K562 (cell line): ENCODE data around the gene TTLL4. TPM values are rescaled to one million over a fixed set of nuclear protein-coding genes. Genes with fewer than 3 reads are reported as not detected.

Experiments
- ATAC-seq: fragments of 200-7000 bp; cut with Tn5 transposase; 3 replicates; pipeline ENCODE4 v1.9.1; 2020; ENCODE audit warnings: moderate library complexity
- BruUV-seq: library from RNA; stranded (reverse); fragments of 400-500 nt; replicated peaks from 2 replicates; lab custom pipeline; 2021; lab: Mats Ljungman, UMichigan
- CTCF ChIA-PET: fragments of 300-600 bp; formaldehyde crosslinking; extraction: SDS; loops from one replicate; lab custom pipeline; 2021; ENCODE audit warnings: low intra/inter-chr PET ratio; lab: Yijun Ruan, JAX
- POLR2A ChIA-PET: fragments of 300-600, 350-650 bp; sonication (Branson Sonifier 250); formaldehyde crosslinking; extraction: SDS; loops from one replicate; lab custom pipeline; 2021; ENCODE audit warnings: antibody characterized with exemption, inconsistent platforms; lab: Yijun Ruan, JAX
- DNase-seq, 4 experiments: peaks; one replicate each; pipeline versions ENCODE4 v3.0.0 to v3.0.0-alpha.2; 2011 to 2018; ENCODE audit warnings: low spot score in 3 of 4, mixed read lengths in 3 of 4; ENCODE audit errors: extremely low read depth in 1 of 4
- FAIRE-seq: peaks from 2 replicates; lab custom pipeline; 2011; peaks lifted over from hg19 to GRCh38; lab: Jason Lieb, UNC
- H2AFZ ChIP-seq: 2 replicates; pipeline ENCODE4 v1.6.0; 2011; ENCODE audit warnings: low read depth, low read length, control low read depth, inconsistent platforms
- H3K27ac ChIP-seq: fragments of 200-600 bp; 3 replicates; pipeline ENCODE4 v1.8.0; 2011; ENCODE audit warnings: low read depth, mild to moderate bottlenecking, control low read depth, inconsistent platforms, low read length, moderate library complexity, mixed read lengths; ENCODE audit errors: extremely low read depth
- H3K27me3 ChIP-seq, 2 experiments: fragments of 300-600 bp in 1 of 2; 2 replicates in 1 of 2; 3 replicates in 1 of 2; pipeline versions ENCODE4 v1.6.0 to v1.8.0; 2011; ENCODE audit warnings: inconsistent platforms in 2 of 2, low read length in 2 of 2, mild to moderate bottlenecking in 1 of 2, mixed read lengths in 1 of 2, moderate library complexity in 1 of 2; ENCODE audit not compliant: control insufficient read depth in 2 of 2, insufficient read depth in 2 of 2
- H3K36me3 ChIP-seq: fragments of 300-600 bp; 3 replicates; pipeline ENCODE4 v1.8.0; 2011; ENCODE audit warnings: mild to moderate bottlenecking, low read length, inconsistent platforms; ENCODE audit not compliant: control insufficient read depth, insufficient read depth
- H3K4me1 ChIP-seq, 2 experiments: fragments of 200-600 bp in 1 of 2; replicated peaks in 1 of 2; 2 replicates in 1 of 2; 3 replicates in 1 of 2; pipeline versions ENCODE4 v1.5.1 to v1.8.0; 2011; ENCODE audit warnings: inconsistent platforms in 2 of 2, low read length in 2 of 2, mild to moderate bottlenecking in 1 of 2, mixed read lengths in 1 of 2, moderate library complexity in 1 of 2; ENCODE audit not compliant: control insufficient read depth in 2 of 2, insufficient read depth in 2 of 2
- H3K4me2 ChIP-seq: 2 replicates; pipeline ENCODE4 v1.6.1; 2011; ENCODE audit warnings: low read length, control low read depth, inconsistent platforms, mixed read lengths; ENCODE audit not compliant: insufficient read depth
- H3K4me3 ChIP-seq: fragments of 200-600 bp; sonication (generic), shearing (Covaris generic); 2 replicates; pipeline ENCODE4 v1.5.1; 2016; ENCODE audit warnings: control low read depth, inconsistent platforms
- H3K79me2 ChIP-seq: fragments of 200-600 bp; 3 replicates; pipeline ENCODE4 v1.8.0; 2011; ENCODE audit warnings: low read length, inconsistent platforms; ENCODE audit not compliant: control insufficient read depth, insufficient read depth
- H3K9ac ChIP-seq, 2 experiments: 2 replicates each; pipeline versions ENCODE4 v1.6.0 to v1.6.1; 2011; ENCODE audit warnings: low read depth in 2 of 2, low read length in 2 of 2, control low read depth in 1 of 2, inconsistent platforms in 1 of 2, mild to moderate bottlenecking in 1 of 2, mixed read lengths in 1 of 2; ENCODE audit not compliant: insufficient read depth in 1 of 2
- H3K9me1 ChIP-seq: one replicate; pipeline ENCODE4 v1.6.0; 2011; ENCODE audit warnings: inconsistent platforms, mild to moderate bottlenecking, low read length, moderate library complexity; ENCODE audit not compliant: control insufficient read depth, insufficient read depth
- H3K9me3 ChIP-seq: replicated peaks from 2 replicates; pipeline ENCODE4 v1.5.1; 2011; ENCODE audit warnings: low read depth, low read length, inconsistent platforms; ENCODE audit not compliant: control insufficient read depth, insufficient read depth
- H4K20me1 ChIP-seq: replicated peaks from 2 replicates; pipeline ENCODE4 v1.6.1; 2011; ENCODE audit warnings: low read length, inconsistent platforms, mixed read lengths; ENCODE audit not compliant: control insufficient read depth, insufficient read depth
- ARID1B ChIP-seq: fragments of 450-650 bp; IDR thresholded peaks from 2 replicates; pipeline ENCODE4 v1.6.1; 2016; ENCODE audit warnings: antibody characterized with exemption, mild to moderate bottlenecking, inconsistent platforms
- ARID3A ChIP-seq: IDR thresholded peaks from 2 replicates; pipeline ENCODE4 v1.6.1; 2012; ENCODE audit warnings: low read depth, low read length, improper control_type of control experiment, borderline replicate concordance
- NFE2 ChIP-seq: IDR thresholded peaks from 2 replicates; pipeline ENCODE4 v1.6.1; 2014; ENCODE audit warnings: antibody characterized with exemption, low read depth
- PHB2 ChIP-seq: fragments of 450-650 bp; IDR thresholded peaks from 2 replicates; pipeline ENCODE4 v1.6.1; 2017; ENCODE audit warnings: low read depth
- TCF7L2 ChIP-seq: fragments of 150-350 bp; IDR thresholded peaks from 2 replicates; pipeline ENCODE4 v1.6.1; 2016; ENCODE audit warnings: low read depth, mild to moderate bottlenecking, low read length, moderate library complexity
- WGBS: fragments of 100-300 bp; shearing (Covaris generic); methylation state at CpG from one replicate; pipeline ENCODE4 v1.1.6; 2016; ENCODE audit warnings: low coverage, mixed read lengths; ENCODE audit not compliant: insufficient coverage; ENCODE audit errors: missing lambda C conversion rate; 5-methylcytosine and 5-hydroxymethylcytosine counted together
- in situ Hi-C: fragments of 300-500 bp; cut with MboI; formaldehyde crosslinking; loops from 4 replicates; pipeline ENCODE4 v1.15.0; 2018; ENCODE audit warnings: inconsistent platforms, mixed read lengths
- intact Hi-C: fragments of 100-400 bp; cut with micrococcal nuclease; formaldehyde crosslinking; loops from 2 replicates; pipeline ENCODE4 v1.14.2; 2022
- polyA plus RNA-seq, 8 experiments: library from polyadenylated mRNA; depleted of rRNA in 4 of 8; stranded (reverse) in 5 of 8; unstranded in 3 of 8; fragments of >200 nt; fragmentation: Nextera tagmentation in 2 of 8; fragmentation: Illumina TruSeq in 1 of 8; extraction: Ambion mirVana in 2 of 8; extraction: Trizol in 1 of 8; gene quantifications; 2 replicates each; pipeline versions ENCODE4 v1.2.1 to v1.2.3, GENCODE V29; 2011 to 2014; ENCODE audit warnings: inconsistent platforms in 1 of 8, missing spikeins in 1 of 8
- total RNA-seq, 7 experiments: library from RNA; depleted of rRNA in 6 of 7; stranded (reverse); fragments of >200 nt in 6 of 7; fragmentation: Illumina TruSeq in 2 of 7; extraction: Trizol in 2 of 7; gene quantifications; 2 replicates each; pipeline versions ENCODE4 v1.2.1 to v1.2.3, GENCODE V29; 2011 to 2021; ENCODE audit warnings: low replicate concordance in 1 of 7

The TTLL4 gene
- total and polyA plus RNA-seq, 9 of the 15 experiments (the other 6 are each of a cell fraction or from before 2014, with no cell fraction given) = 12.6 to 67.5 (median 24.5) TPM

DNA sequence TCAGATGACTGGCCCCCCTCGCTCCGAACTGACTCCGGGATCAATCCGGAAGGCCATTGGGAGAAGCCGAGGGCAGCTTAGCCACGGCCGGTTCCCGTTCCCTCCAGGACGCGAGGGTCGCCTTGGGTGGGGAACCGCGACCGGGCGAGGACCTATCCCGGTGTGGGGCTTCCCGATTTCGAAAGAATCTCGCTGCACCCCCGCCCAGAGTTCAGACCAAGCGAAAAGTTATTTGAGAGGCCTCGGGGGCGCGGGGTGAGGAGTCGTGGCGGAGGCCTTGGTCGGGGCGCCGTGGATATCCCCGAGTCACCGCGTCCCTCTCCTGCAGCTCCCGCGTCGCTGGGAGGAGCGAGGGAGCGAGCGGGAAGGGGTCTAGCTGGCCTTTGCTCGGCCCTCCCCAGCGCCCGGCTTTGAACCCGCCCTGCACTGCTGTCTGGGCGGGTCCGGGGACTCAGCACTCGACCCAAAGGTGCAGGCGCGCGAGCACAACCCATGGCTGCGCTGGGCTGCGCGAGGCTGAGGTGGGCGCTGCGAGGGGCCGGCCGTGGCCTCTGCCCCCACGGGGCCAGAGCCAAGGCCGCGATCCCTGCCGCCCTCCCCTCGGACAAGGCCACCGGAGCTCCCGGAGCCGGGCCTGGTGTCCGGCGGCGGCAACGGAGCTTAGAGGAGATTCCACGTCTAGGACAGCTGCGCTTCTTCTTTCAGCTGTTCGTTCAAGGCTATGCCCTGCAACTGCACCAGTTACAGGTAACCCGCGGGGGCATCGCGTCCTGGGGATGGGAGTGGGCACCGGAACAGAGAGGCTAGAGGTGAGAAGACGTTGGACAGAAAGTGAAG, 71.3 kb downstream of the TTLL4 start, which contains the start of gene CYP27A1:
Gene CYP27A1 (plus strand): TSS at position 457 of the 837 bp plus-strand sequence. CDS start 36 bp downstream, at position 493.
- peak; percentile 51 for ATAC-seq
- CTCF ChIA-PET = interaction anchor here (0.7 kb wide), 1 partner anchor 908 kb away, joined by 3 read pairs; no protein-coding TSS in a partner anchor
- Histone ChIP-seq H3K9ac (no peak within 1 kb of the TSS), H3K27ac (no peak within 1 kb of the TSS), H3K9me3 (no peaks in the 10 kb centered on the region), H3K4me1 (peaks cover 0 to 8% of the 10 kb centered on the region in 2 experiments; a peak in 2 of 5 replicates), H3K27me3 (peaks cover 8 to 33% of the 10 kb centered on the region in 2 experiments; a peak in 4 of 5 replicates), H3K4me2 (no peak within 1 kb of the TSS), H4K20me1 (no peaks in the 10 kb centered on the region), H3K79me2 (no peaks in the 10 kb centered on the region), H3K36me3 (no peaks in the 10 kb centered on the region), H3K4me3 (no peak within 1 kb of the TSS), H3K9me1 (no peaks in the 10 kb centered on the region), H2AFZ (no peak within 1 kb of the TSS)
- WGBS = 13% methylated on average over 45 of the region's 76 CpGs
- TF ChIP-seq NFE2 = no peak
- no peak for TF ChIP-seq PHB2
- TF ChIP-seq ARID3A = no peak
- TF ChIP-seq ARID1B = no peak
- TF ChIP-seq TCF7L2 = no peak
- FAIRE-seq = no peak
- POLR2A ChIA-PET = interaction anchor here (0.6 to 1.1 kb wide), 3 partner anchors 9 to 505 kb away, joined by 3 to 4 read pairs (median 4); no protein-coding TSS in a partner anchor
- in situ Hi-C loops = no loop called here
- intact Hi-C loops = no loop called here
- no peak for DNase-seq
- no TSS peak for BruUV-seq
